ENCODE data around the gene PDCD1LG2.

GRCh38 chr9:5612185-5612530, 101.8 kb downstream of the PDCD1LG2 start:
- no peak for TF ChIP-seq CTCF (IDR thresholded peaks at IDR 0.05)
- no peak for TF ChIP-seq POLR2A (IDR thresholded peaks at IDR 0.05)
- no peak for TF ChIP-seq EP300 (IDR thresholded peaks at IDR 0.05)

All from ovary (tissue), 3 donors.